ENCODE results near the gene ZDHHC8. TPM values are rescaled to one million over a fixed set of nuclear protein-coding genes. Genes with fewer than 3 reads are reported as not detected.

The ZDHHC8 gene
- polyA plus RNA-seq, 12 donors, result 31.6 to 62.1 (median 37.2) TPM; not detected in 1

- no peak for DNase-seq
These were observed 60.2 kb downstream of the ZDHHC8 start for GRCh38 chr22:20191803-20192202.

GRCh38 chr22:20192293-20192971 lies 60.8 kb downstream of the ZDHHC8 start:
- no peak for DNase-seq

GRCh38 chr22:20192972-20193760 lies 61.6 kb downstream of the ZDHHC8 start:
- DNase-seq, result no peak

GRCh38 chr22:20193761-20194494 lies 62.3 kb downstream of the ZDHHC8 start:
- DNase-seq, result no peak

GRCh38 chr22:20194681-20195593 lies 63.3 kb downstream of the ZDHHC8 start:
- no peak for DNase-seq

- no peak for DNase-seq
These were observed 64.7 kb downstream of the ZDHHC8 start for GRCh38 chr22:20196094-20196842.

Other genes starting within 250 kb of the ZDHHC8 start
- gene COMT, start 190.0 kb upstream of the ZDHHC8 start, polyA plus RNA-seq (ENCODE audit: insufficient read length in 12 of 12), result 10 to 100 TPM in 11 of 12 donors, not detected in 1; 54.0 to 93.5 (median 66.3) TPM
- 10 to 100 TPM in 11 of 12 donors, not detected in 1; 12.0 to 24.1 (median 15.1) TPM for gene TXNRD2, start 190.0 kb upstream of the ZDHHC8 start, polyA plus RNA-seq (ENCODE audit: insufficient read length in 12 of 12)
- gene ARVCF, start 115.0 kb upstream of the ZDHHC8 start, polyA plus RNA-seq (ENCODE audit: insufficient read length in 12 of 12), result 100 to 1,000 TPM in 5 of 12 donors, 10 to 100 TPM in 7; 40.2 to 703 (median 80.3) TPM
- 10 to 100 TPM in 3 of 12 donors, 1 to 10 TPM in 8, not detected in 1; 6.4 to 15.0 (median 9.1) TPM for gene TANGO2, start 110.7 kb upstream of the ZDHHC8 start, polyA plus RNA-seq (ENCODE audit: insufficient read length in 12 of 12)
- gene DGCR8, start 51.6 kb upstream of the ZDHHC8 start, polyA plus RNA-seq (ENCODE audit: insufficient read length in 12 of 12), result 10 to 100 TPM in 11 of 12 donors, not detected in 1; 25.1 to 50.1 (median 36.7) TPM
- 100 to 1,000 TPM in 7 of 12 donors, 10 to 100 TPM in 4, not detected in 1; 93.8 to 227 (median 107) TPM for gene RANBP1, start 15.7 kb upstream of the ZDHHC8 start, polyA plus RNA-seq (ENCODE audit: insufficient read length in 12 of 12)
- 10 to 100 TPM in 11 of 12 donors, not detected in 1; 30.0 to 61.2 (median 40.1) TPM for gene TRMT2A, start 14.6 kb upstream of the ZDHHC8 start, polyA plus RNA-seq (ENCODE audit: insufficient read length in 12 of 12)
- gene CCDC188, start 19.3 kb downstream of the ZDHHC8 start, polyA plus RNA-seq (ENCODE audit: insufficient read length in 12 of 12), result 1 to 10 TPM in 6 of 12 donors, under 1 TPM in 4, not detected in 2; 0.52 to 2.4 (median 1.2) TPM
- gene RTN4R, start 136.5 kb downstream of the ZDHHC8 start, polyA plus RNA-seq (ENCODE audit: insufficient read length in 12 of 12), result 10 to 100 TPM in 5 of 12 donors, 1 to 10 TPM in 6, not detected in 1; 5.5 to 23.9 (median 9.7) TPM
- gene DGCR6L, start 188.3 kb downstream of the ZDHHC8 start, polyA plus RNA-seq (ENCODE audit: insufficient read length in 12 of 12), result 10 to 100 TPM in 11 of 12 donors, not detected in 1; 40.2 to 98.3 (median 46.6) TPM

All from muscle of arm (tissue), 12 donors.